NCI-H748 (cell line): ENCODE data around the gene TMEM120B.

ENCODE experiments used
- DNase-seq: peaks from one replicate; lab custom pipeline; 2025; ENCODE audit not compliant: unreplicated experiment; lab: John Stamatoyannopoulos, UW

The TMEM120B gene

GRCh38 chr12:121801595-121802484 is 89.3 kb downstream of the TMEM120B start:
- DNase-seq = peak; percentile 92

DNA sequence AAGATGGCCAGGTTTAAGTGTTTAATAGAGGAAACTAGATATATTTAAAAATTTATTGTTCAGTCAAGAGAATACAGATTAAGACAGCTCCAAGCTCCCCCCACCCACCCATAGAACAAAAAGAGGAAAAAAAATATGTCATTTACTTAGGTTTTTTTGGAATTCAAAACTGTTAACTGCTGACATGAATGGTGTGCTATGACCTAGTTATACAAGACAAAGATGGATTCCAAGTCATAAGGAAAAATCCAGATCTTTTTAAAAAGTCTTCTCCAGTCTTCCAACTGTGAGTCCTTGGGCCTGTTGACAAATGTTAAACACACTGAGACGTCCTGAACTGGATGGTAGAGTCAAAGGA is 89.9 kb downstream of the TMEM120B start:
- DNase-seq = no peak

DNA sequence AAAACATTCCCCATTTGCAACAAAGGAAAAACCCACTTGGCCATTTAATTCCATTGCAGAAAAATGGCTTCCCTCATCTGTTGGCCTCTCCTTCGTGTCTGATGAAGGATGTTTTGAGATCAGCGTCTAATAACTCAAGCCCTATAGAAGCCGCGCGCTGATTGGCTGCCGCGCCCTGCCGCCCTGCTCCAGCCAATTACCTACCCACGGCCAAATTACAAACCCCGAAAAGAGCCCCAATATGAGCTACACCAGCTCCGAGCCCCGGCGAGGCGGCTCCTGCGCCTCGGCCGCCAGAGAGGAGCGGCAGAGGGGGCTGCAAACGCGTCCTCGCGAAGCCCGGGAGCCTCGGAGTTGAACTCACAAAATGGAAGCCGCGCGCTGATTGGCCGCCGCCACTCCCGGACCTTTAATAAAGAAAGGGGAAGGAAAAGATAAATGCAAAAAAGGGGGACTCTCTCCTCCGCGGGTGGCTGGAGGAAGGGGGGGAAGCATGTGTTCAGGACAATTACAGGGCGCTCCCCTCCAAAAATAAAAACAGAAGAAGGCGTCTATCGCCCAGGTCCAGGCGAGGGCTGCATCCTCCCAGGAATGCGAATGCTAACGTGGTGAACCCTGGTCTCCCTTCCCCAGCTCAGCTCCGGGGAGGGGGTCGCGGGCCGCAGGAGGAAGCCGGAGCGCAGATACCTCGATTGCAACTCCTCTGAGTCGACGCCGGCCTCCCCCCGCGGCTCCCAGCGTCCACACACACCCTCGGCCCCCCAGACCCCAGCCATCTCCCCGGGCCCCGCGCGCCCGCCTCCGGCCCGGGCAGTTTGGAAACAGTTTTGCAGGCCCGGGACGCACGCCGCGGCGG is 90.5 kb downstream of the TMEM120B start:
- DNase-seq = peak; percentile 98

- DNase-seq = peak; percentile 53
Measured at GRCh38 chr12:121803861-121804416, 91.4 kb downstream of the TMEM120B start, which contains the start of gene SETD1B. TSS of gene SETD1B (plus strand) at chr12:121804009. CDS start at chr12:121804738, 729 bp downstream.

GRCh38 chr12:121804417-121805111 is 92.0 kb downstream of the TMEM120B start:
- DNase-seq = peak; percentile 46

DNA sequence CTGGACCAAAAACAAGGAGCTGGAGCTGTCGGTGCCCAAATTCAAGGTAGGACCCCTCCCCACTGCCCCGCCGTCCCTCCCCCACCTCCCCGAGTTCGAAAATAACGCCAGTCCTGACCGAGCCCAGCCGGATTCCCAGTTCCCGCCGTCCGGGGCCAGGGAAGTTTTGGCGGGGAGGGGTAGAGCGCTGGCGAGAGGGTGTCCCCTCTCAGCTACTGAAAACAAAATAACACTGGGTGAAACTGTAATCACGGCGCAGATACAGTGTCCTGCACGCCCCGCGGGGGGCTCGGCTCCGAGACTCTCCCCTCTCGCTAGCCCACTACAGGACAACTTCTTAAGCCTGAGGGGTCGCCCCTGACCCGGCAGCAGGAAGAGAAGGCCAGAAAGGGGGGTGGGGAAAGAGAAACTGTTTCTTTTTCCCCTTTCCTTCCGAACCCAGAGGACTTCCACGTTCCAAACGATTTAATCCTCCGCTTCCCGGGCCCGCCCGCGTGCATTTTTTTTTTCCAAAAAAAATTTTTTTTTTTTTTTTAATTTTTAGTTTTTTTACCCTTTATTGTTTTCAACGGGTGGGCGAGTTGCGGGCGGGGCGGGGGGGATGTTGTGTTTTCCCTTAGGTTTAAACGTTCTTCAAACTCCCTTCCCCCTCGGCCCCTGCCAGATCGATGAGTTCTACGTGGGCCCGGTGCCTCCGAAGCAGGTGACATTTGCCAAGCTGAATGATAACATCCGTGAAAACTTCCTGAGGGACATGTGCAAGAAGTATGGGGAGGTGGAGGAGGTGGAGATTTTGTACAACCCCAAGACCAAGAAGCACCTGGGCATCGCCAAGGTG is 92.8 kb downstream of the TMEM120B start:
- DNase-seq = peak; percentile 47

- DNase-seq = no peak
Measured at GRCh38 chr12:121806009-121806545, 93.5 kb downstream of the TMEM120B start.

GRCh38 chr12:121806546-121807423 is 94.2 kb downstream of the TMEM120B start:
- peak; percentile 12 for DNase-seq

DNA sequence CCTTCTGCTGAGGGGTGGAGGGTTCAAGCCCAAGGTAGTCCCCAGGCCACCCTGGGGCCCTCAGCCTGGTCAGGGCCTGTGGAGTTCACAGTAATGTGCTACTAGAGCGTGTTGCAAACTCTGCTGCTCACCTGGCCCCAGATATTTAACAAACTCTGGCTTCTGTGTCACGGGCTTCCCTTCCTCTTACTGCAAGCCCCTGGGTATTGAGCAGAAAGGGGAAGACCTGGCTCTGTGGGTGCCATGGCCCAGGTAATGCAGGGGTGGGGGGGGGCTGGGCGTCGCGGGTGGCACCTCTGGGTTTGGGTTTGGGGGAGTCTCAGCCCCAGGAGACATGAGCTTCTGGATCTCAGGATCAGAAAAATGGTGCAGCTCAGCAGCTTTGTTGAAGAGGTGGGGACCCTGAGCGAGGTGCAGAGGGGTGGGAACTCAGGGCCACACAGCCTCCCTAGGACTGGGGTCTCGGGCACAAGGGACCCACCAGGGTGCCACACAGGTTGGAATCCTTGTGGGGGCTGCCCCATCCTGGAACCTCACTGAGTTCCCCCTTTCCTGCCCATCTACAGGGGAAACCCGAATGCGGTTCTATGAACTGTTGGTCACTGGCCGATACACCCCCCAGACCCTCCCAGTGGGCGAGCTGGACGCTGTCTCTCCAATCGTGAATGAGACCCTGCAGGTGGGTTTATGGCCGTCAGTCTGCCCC is 95.2 kb downstream of the TMEM120B start:
- DNase-seq = no peak

DNA sequence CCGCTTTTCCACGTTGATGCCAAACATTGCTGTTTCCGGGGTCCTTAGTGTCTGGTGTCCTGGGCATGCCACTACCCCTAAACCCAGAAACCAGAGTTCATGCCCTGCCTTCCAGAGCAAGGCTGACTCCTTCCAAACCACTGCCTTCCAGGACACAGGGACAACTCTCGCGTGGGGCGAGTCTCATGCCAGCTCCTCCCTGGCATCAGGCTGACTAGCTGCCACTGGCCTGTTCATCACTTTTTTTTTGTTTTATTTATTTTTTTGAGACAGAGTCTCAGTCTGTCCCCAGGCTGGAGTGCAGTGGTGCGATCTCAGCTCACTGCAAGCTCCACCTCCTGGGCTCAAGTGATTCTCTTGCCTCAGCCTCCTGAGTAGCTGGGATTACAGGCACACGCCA is 96.1 kb downstream of the TMEM120B start:
- no peak for DNase-seq

GRCh38 chr12:121809712-121810116 is 97.2 kb downstream of the TMEM120B start:
- no peak for DNase-seq

- no peak for DNase-seq
Measured at GRCh38 chr12:121810234-121810817, 97.8 kb downstream of the TMEM120B start.

DNA sequence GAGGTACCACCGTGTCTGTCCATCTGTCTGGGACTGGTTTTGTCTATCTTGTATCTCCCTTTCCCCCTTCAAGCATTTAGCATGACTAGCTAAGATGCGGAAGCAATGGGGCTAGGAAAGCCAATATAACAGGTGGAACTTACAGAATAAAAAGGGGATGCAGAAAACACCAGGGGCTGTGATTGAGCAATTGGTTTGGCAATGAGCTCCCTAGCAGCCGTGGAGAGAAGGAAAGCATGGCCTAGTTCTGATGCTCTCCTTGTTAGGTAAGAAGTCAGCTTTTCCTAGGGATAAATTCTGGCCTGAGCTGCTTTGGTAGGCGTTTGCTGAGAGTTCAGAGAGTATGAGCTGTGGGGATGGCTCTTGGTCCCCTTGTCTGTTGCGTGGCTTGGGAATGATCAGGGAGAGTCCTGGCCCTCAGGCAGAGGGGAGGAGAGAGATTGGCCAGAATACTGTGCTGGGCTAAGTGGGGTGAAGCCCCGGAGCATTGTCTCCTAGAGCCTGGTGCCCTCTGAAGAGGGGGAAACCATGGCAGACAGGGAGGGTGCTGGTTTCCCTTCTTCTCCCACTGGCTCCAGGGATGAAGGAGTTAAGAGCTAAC is 98.4 kb downstream of the TMEM120B start:
- DNase-seq = no peak

GRCh38 chr12:121811434-121812319 is 99.1 kb downstream of the TMEM120B start:
- DNase-seq = peak; percentile 70

- DNase-seq = peak; percentile 53
Measured at GRCh38 chr12:121812320-121812871, 99.8 kb downstream of the TMEM120B start.
